NCI-H2029 treated with DMSO at 0.1 percent for 48 hours (cell line): ENCODE results near the gene FAM161A.
"Not testable (repeated sequence)": the region's sequence is repeated elsewhere in the genome, so short reads cannot be mapped to it uniquely, and the experiment has no call there.

Source experiments
- DNase-seq: peaks from one replicate; lab custom pipeline; 2025; lab: John Stamatoyannopoulos, UW

Gene FAM161A

DNA sequence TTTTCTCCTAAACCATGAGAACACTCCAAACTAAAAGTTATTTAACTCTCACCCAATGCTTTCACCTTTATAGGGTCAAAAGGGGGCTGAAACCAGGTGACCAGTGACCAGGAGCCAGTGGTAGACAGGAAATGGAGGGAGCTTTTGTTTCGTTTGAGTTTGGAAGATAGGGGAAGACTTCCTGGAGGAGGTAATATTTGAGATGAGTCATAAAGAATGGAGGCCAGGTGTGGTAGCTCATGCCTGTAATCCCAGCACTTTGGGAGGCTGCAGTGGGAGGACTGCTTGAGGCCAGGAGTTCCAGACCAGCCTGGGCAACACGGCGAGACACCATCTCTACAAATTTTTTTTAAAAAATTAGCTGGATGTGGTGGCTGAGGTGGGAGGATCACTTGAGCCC, 8.5 kb downstream of the FAM161A start:
- DNase-seq, result no peak

DNA sequence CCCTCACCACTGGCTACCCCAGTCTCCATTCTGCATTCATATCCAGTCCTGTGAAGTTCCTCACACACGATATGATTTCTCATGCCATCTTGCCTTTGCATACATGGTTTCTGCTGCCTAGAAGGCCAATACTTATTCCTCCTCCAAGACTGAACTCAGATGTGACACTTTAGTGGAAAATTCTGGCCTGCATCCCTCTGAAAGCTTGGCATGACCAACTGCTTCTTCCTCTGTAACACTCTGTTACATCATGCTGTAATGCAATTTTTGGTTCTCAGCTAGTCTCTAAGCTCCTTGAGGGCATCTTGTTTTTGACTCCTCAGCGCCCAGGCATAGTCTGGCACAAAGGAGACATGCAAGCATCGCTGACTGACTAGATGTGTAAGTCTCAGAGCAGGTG, 12.6 kb downstream of the FAM161A start:
- DNase-seq, result no peak

- no peak for DNase-seq
These were observed 19.0 kb downstream of the FAM161A start for GRCh38 chr2:61834893-61835292.

GRCh38 chr2:61833971-61834370, 19.9 kb downstream of the FAM161A start:
- no peak for DNase-seq

- no peak for DNase-seq
These were observed 21.5 kb downstream of the FAM161A start for GRCh38 chr2:61832183-61832841.

- DNase-seq, result no peak
These were observed 31.6 kb downstream of the FAM161A start for GRCh38 chr2:61822255-61822654.

DNA sequence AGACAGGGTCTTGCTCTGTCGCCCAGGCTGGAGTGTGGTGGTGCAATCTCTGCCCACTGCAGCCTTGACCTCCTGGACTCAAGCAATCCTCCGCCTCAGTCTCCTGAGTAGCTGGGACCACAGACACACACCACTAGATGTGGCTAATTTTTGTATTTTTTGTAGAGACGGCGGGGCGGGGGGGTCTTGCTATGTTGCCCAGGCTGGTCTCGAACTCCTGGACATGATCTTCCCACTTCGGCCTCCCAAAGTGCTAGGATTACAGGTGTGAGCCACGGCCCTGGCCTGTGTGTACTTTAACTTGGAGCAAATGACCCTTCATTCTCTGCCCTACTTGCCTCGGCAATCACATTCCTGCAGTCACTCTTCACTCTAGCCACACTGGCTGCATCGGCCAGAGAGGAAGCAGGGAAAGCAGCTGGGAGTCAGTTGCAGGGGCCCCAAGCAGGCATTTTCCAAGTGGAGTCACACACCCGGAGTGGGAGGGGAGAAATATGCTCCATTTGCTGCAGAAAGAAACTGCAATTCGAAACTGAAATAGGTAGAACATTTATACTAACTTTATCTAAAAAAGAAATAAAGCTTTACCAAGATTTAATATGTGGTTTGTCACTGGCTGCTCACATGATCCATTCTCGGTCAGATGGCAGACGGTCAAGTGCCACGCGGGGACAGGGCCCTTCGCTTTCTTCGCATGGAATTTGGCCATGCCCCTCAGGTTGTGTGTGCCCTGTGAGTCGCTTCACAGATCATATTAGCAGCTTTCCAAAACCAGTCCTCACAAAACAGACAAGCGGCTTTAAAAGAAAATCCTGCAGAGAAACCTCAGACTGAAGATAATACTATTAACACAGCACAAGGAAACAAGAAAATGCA, 37.1 kb downstream of the FAM161A start:
- DNase-seq, result no peak

DNA sequence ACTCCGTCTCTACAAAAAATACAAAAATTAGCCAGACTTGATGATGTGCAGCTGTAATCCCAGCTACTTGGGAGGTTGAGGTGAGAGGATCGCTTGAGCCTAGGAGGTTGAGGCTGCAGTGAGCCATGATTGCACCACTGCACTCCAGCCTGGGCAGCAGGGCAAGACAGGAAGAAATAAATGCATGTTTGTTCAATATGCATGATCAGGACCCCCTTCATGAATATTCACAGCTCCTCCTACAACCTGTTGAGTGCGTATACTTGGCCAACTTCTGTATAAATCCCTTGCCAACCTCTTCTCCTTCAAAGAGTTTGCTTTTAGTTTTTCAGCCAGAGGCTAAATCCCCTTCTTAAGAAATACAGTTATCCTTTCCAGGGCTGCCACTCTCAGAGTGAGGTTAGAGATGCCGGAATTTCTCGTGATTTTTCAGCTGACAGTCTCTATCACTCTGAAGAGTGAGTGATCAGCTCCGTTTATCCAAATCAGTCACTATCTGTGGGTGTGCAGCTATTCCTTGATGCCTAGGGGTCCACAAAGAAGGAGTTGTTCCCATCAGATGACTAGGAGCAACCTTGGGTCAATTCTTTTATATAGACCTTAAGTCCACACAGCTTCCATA, 39.2 kb downstream of the FAM161A start:
- no peak for DNase-seq

- DNase-seq, result not testable (repeated sequence)
These were observed 40.5 kb downstream of the FAM161A start for GRCh38 chr2:61813314-61813713.

- DNase-seq, result no peak
These were observed 42.0 kb downstream of the FAM161A start for GRCh38 chr2:61811821-61812220.

GRCh38 chr2:61810203-61810602, 43.7 kb downstream of the FAM161A start:
- DNase-seq, result not testable (repeated sequence)

GRCh38 chr2:61808693-61809092, 45.2 kb downstream of the FAM161A start:
- DNase-seq, result not testable (repeated sequence)

GRCh38 chr2:61807036-61807757, 46.7 kb downstream of the FAM161A start:
- no peak for DNase-seq

- DNase-seq, result no peak
These were observed 51.3 kb downstream of the FAM161A start for GRCh38 chr2:61802548-61802947.

- DNase-seq, result no peak
These were observed 54.8 kb downstream of the FAM161A start for GRCh38 chr2:61799099-61799498.

GRCh38 chr2:61797446-61797845, 56.4 kb downstream of the FAM161A start:
- DNase-seq, result not testable (repeated sequence)

GRCh38 chr2:61795408-61795807, 58.5 kb downstream of the FAM161A start:
- no peak for DNase-seq

- no peak for DNase-seq
These were observed 60.4 kb downstream of the FAM161A start for GRCh38 chr2:61793389-61793836.

DNA sequence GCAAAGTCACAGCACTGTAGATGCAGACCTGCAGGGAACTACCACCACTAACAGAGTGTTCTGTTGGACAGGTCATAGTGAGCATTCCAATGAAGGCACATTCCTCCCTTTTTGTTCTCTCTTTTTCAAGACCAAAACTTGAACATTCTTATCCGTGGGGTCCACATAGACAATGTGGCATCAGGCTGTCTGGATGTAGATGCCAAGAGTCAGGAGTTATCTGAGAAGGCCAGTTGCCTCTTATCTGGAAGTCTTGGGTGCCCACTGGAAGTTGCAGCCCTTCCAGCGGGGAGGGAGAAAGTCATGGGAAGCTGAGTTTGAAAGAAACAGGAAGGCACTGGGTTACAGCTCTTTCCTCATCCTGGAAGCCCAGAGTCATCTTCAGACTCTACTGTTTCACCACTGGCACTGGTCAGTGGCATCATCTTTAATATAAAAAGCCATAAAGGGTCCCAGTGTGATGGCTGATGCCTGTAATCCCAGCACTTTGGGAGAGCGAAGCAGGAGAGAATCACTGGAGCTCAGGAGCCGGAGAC, 61.4 kb downstream of the FAM161A start:
- no peak for DNase-seq

DNA sequence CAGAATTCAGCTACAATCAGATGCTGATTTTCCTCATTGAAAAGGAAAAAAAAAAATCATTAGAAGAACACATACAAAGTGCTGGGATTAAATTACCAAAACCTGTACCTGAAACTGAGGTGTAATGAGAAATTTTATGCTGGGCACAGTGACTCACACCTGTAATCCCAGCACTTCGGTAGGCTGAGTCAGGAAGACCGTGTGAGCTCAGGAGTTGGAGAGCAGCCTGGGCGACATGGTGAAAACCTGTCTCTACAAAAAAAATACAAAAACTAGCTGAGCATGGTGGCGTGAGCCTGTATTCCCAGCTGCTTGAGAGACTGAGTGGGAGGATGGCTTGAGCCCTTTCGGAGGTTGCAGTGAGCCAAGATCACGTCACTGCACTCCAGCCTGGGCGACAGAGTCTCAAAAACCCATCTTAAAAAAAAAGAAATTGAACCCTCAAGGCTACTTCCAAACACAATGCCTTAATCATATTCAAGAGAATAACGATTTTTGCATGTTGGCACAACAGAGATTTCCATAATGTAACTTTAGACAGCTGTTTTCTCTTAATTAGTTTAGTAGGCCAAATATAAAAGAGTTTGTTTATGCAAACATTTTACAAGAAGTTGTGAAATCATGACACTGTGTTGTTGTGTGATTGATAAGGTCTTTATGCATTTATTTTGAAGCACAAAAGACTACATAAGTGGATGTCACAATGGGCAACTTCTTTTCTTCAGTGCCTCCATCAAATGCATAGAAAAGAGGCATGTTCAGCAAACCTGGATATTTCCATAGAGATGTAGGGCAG, 63.9 kb downstream of the FAM161A start:
- DNase-seq, result no peak

GRCh38 chr2:61787941-61788563, 65.8 kb downstream of the FAM161A start:
- no peak for DNase-seq
